KOPT-K1 (cell line): ENCODE data around the gene GSDME.
"Not testable (repeated sequence)": the region's sequence is repeated elsewhere in the genome, so short reads cannot be mapped to it uniquely, and the experiment has no call there.

Source experiments
- H3K27ac ChIP-seq: fragments of 200-600 bp; sonication (generic); 2 replicates; pipeline ENCODE4 v1.5.1; 2016; ENCODE audit warnings: antibody characterized with exemption, mild to moderate bottlenecking, low read depth, low read length; ENCODE audit not compliant: poor library complexity, severe bottlenecking
- H3K36me3 ChIP-seq: fragments of 200-600 bp; sonication (generic); 2 replicates; pipeline ENCODE4 v1.5.1; 2017; ENCODE audit warnings: antibody characterized with exemption, mild to moderate bottlenecking, low read length, moderate library complexity; ENCODE audit not compliant: insufficient read depth
- H3K9me3 ChIP-seq: fragments of 200-600 bp; sonication (generic); 2 replicates; pipeline ENCODE4 v1.5.1; 2017; ENCODE audit warnings: antibody characterized with exemption, low read length, mild to moderate bottlenecking; ENCODE audit not compliant: insufficient read depth, poor library complexity, severe bottlenecking

GSDME gene

DNA sequence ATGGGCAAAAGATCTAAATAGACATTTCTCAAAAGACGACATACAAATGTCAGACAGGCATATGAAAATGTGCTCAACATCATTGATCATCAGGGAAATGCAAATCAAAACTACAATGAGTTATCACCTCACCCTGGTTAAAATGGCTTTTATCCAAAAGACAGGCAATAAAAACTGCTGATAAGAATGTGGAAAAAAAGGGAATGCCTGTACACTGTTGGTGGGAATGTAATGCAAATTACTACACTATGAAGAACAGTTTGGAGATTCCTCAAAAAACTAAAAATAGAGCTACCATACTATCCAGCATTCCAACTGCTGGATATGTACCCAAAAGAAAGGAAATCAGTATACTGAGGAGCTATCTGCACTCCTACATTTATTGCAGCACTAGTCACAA lies 18.0 kb downstream of the GSDME start:
- Histone ChIP-seq H3K27ac (no peak overlapping the region), H3K9me3 (peaks cover 10% of the 10 kb centered on the region), H3K36me3 (no peaks in the 10 kb centered on the region)

- H3K36me3 ChIP-seq: no peaks in the 10 kb centered on the region
- H3K9me3 ChIP-seq: peaks cover 10% of the 10 kb centered on the region
Observed at GRCh38 chr7:24738577-24738976, 18.7 kb downstream of the GSDME start.

DNA sequence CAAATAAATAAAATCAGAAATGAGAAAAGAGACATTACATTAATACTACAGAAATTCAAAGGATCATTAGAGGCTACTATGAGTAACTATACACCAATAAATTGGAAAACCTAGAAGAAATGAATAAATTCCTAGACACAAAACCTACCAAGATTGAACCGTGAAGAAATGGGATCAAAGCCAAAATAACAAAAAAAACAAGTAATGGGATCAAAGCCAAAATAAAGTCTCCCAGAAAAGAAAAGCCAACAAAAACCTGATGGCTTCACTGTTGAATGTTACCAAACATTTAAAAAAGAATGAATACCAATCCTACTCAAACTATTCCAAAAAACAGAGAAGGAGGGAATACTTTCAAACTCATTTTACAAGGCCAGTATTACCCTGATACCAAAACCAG lies 20.0 kb downstream of the GSDME start:
- no peak overlapping the region for H3K27ac ChIP-seq
- H3K9me3 ChIP-seq: peaks cover 10% of the 10 kb centered on the region
- H3K36me3 ChIP-seq: no peaks in the 10 kb centered on the region

More at GRCh38 chr7:24738577-24738976, 18.7 kb downstream of the GSDME start:
- no peak overlapping the region for H3K27ac ChIP-seq

- H3K36me3 ChIP-seq, H3K27ac ChIP-seq: not testable (repeated sequence)
Observed at GRCh38 chr7:24735594-24735993, 21.7 kb downstream of the GSDME start.

DNA sequence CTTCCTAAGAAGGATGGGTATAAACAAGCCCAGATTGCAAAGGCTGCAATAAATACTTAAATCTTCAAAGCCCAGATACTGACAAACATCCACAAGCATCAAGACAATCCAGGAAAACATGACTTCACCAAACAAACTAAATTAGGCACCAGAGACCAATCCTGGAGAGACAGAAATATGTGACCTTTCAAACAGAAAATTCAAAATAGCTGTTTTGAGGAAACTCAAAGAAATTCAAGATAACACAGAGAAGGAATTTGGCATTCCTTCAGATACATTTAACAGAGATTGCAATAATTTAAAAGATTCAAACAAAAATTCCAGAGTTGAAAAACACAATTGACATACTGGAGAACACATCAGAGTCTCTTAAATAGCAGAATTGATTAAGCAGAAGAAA lies 23.0 kb downstream of the GSDME start:
- peaks cover 10% of the 10 kb centered on the region for H3K9me3 ChIP-seq
- no peak overlapping the region for H3K27ac ChIP-seq
- H3K36me3 ChIP-seq: no peaks in the 10 kb centered on the region

More at GRCh38 chr7:24735594-24735993, 21.7 kb downstream of the GSDME start:
- not testable (repeated sequence) for H3K9me3 ChIP-seq

DNA sequence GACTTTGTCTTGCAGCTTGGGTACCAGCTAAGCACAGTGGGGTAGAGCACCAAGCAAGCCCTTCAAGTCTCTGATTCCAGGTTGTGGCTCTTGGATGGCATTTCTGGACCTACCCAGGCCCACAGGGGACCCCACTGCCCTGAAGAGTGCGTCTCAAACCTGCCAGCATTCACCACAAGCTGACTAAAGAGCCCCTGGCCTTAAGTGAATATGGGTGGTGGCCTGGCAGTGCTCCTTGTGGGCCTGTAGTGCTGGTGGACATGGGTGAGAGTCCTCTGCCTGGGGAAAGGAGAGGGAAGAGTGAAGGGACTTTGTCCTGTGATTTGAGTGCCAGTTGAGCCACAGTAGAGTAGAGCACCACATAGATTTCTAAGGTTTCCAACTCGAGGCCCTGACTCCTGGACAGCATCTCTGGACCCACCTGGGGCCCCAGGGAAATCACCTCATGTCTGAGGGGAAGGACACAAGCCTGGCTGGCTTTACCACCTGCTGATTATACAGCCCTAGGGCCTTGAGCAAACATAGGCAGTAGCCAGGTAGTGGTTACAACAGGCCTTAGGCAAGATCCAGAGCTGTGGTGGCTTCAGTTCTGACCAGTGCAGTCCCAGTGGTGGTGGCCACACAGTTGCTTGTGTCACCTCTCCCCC lies 23.7 kb downstream of the GSDME start:
- no peaks in the 10 kb centered on the region for H3K36me3 ChIP-seq
- H3K9me3 ChIP-seq: peaks cover 5% of the 10 kb centered on the region
- no peak overlapping the region for H3K27ac ChIP-seq

GRCh38 chr7:24732646-24733413 lies 24.4 kb downstream of the GSDME start:
- H3K9me3 ChIP-seq: no peaks in the 10 kb centered on the region
- no peak overlapping the region for H3K27ac ChIP-seq
- no peaks in the 10 kb centered on the region for H3K36me3 ChIP-seq

DNA sequence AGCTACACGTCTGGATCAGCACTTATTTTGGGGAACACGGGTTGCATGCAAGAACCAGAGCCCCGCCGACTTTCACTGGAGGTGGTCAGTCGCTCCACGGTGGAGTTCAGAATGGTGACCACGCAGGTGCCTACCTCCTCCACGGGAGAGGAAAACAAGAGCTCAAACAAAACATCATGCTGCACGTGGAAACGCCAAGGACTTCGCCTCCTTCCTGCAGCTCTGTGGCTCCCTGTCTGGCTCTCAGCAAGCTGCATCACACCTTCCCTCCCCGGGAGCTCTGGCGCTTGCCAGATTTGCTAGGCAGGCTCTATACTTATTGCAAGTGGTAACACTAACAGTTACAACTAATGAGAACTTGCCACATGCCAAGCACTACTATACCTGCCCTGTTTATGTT lies 26.0 kb downstream of the GSDME start:
- no peaks in the 10 kb centered on the region for H3K9me3 ChIP-seq
- H3K27ac ChIP-seq: no peak overlapping the region
- no peaks in the 10 kb centered on the region for H3K36me3 ChIP-seq

DNA sequence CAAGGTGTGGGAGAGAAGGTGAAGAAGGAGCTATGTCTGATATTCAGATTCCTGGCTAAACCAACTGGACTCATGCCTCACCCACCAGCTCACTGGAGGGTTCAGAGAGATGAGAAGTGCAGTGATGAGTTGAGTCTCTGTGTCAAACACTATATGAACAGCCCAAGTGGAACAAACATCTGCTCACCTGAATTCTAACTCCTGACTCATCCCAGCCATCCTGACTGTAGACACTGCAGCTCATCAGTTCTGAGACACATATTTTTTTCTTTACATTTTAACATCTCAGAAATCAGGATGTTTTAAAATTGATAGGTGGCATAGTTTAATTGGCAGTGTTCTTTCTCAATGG lies 27.3 kb downstream of the GSDME start:
- H3K27ac ChIP-seq: no peak overlapping the region

GRCh38 chr7:24729365-24730017 lies 27.8 kb downstream of the GSDME start:
- Histone ChIP-seq H3K27ac (no peak overlapping the region), H3K9me3 (no peaks in the 10 kb centered on the region), H3K36me3 (no peaks in the 10 kb centered on the region)

More for the DNA sequence above, 27.3 kb downstream of the GSDME start:
- no peaks in the 10 kb centered on the region for H3K9me3 ChIP-seq
- no peaks in the 10 kb centered on the region for H3K36me3 ChIP-seq

- Histone ChIP-seq H3K9me3 (no peaks in the 10 kb centered on the region), H3K36me3 (no peaks in the 10 kb centered on the region), H3K27ac (peak overlapping the region; percentile 1)
Observed at GRCh38 chr7:24728503-24729364, 28.5 kb downstream of the GSDME start.

- Histone ChIP-seq H3K36me3 (no peaks in the 10 kb centered on the region), H3K9me3 (no peaks in the 10 kb centered on the region), H3K27ac (peak overlapping the region; percentile 1)
Observed at GRCh38 chr7:24728121-24728500, 29.2 kb downstream of the GSDME start.

DNA sequence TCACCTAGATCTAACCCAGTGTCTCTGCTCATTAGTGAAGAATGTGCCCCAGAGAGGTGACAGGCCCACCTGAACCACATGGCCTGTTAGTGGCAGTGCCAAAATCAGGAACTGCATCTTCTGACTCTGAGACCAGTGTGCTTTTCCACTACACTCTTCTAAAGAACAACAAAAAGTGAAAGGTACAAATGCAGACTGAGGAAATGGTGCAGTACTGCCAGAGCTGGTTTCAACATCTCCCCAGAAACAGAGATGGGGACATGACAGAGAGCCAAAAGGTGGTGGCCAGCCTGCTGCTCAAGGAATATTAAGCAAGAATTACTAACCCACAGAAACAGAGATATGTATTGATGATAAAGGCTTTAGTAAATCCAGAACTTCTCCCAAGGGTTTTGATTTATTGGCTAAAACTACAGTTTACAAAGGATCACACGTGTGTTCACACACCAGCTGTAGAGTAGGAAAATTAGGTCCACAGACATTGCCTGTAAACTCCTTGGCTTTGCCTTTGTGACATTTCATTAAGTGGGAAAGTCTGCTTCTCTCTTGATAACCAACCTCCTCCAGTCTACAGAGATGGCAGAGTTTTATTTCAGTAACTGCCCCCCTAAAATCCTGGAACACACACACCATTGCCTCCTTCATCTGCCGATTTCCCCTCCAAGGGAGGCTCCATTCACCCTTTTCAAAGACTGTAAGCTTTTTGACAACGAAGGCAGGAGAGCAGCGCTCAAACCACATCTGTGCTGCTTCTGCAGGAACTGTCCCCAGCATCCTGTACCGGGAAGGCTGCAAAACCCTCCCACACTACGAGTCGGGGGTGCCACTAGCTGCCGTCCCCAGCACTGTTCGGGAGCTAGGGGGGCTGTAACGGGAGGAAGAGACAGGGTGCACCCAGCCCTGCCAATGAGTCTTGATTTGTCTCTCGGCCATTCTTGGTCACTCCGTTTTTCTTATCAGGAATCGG lies 29.8 kb downstream of the GSDME start:
- no peaks in the 10 kb centered on the region for H3K36me3 ChIP-seq
- peak overlapping the region; percentile 1 for H3K27ac ChIP-seq
- H3K9me3 ChIP-seq: no peaks in the 10 kb centered on the region
